WI38 (cell line): ENCODE results near the gene GAS2.

Experiments used
- H3K4me3 ChIP-seq: 2 replicates; pipeline ENCODE4 v1.5.1; 2011; ENCODE audit warnings: low read depth, mild to moderate bottlenecking, control low read depth, low read length
- CTCF ChIP-seq: IDR thresholded peaks from 2 replicates; pipeline ENCODE4 v1.5.1; 2012; ENCODE audit warnings: low read depth, mild to moderate bottlenecking, control low read depth, low read length

Gene GAS2

GRCh38 chr11:22723274-22723673, 56.9 kb downstream of the GAS2 start:
- no peak overlapping the region for H3K4me3 ChIP-seq
- no peak for TF ChIP-seq CTCF

GRCh38 chr11:22725079-22725478, 58.7 kb downstream of the GAS2 start:
- TF ChIP-seq CTCF: no peak
- H3K4me3 ChIP-seq: no peak overlapping the region

- no peak for TF ChIP-seq CTCF
Measured at GRCh38 chr11:22728600-22729389, 62.4 kb downstream of the GAS2 start.

GRCh38 chr11:22730319-22730718, 63.9 kb downstream of the GAS2 start:
- TF ChIP-seq CTCF: no peak
- no peak overlapping the region for H3K4me3 ChIP-seq

More at GRCh38 chr11:22728600-22729389, 62.4 kb downstream of the GAS2 start:
- H3K4me3 ChIP-seq: no peak overlapping the region

GRCh38 chr11:22732588-22732987, 66.2 kb downstream of the GAS2 start:
- H3K4me3 ChIP-seq: no peak overlapping the region
- TF ChIP-seq CTCF: no peak

- no peak overlapping the region for H3K4me3 ChIP-seq
- TF ChIP-seq CTCF: no peak
Measured at GRCh38 chr11:22733475-22734248, 67.3 kb downstream of the GAS2 start.
